HG03378 (cell line): Measurements from ENCODE around the gene FAM3D.
"Not testable (repeated sequence)": the region's sequence is repeated elsewhere in the genome, so short reads cannot be mapped to it uniquely, and the experiment has no call there.

Source experiments
- ATAC-seq: cut with Tn5 transposase; IDR thresholded peaks from one replicate; pipeline ENCODE4 v1.9.1; 2021; ENCODE audit warnings: mild to moderate bottlenecking, moderate library complexity; ENCODE audit not compliant: unreplicated experiment

Gene FAM3D, protein sequence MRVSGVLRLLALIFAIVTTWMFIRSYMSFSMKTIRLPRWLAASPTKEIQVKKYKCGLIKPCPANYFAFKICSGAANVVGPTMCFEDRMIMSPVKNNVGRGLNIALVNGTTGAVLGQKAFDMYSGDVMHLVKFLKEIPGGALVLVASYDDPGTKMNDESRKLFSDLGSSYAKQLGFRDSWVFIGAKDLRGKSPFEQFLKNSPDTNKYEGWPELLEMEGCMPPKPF

DNA sequence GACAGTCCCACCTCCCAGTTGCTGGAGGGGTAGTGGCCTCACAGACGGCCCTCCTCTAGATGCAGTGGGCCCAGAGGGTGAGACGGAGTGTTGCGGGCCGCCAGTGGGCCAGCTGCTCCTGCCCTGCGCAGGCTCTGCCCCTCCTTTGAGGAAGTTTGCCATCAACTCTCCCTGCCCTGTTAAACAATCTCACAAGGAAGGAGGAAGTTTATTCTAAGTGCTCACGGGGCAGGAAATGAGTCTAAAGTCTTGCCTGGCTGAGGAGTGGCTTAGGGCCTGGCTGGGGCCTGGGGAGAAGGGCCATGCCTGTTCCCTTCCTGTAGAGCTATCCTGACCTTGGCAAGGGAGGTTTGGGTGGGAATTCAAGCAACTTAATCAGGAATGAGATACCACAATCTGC is at the start of gene FAM3D:
Gene FAM3D (minus strand): TSS at position 92 of the 400 bp plus-strand sequence. CDS start 11,211 bp downstream, outside the sequence.
- no peak for ATAC-seq

DNA sequence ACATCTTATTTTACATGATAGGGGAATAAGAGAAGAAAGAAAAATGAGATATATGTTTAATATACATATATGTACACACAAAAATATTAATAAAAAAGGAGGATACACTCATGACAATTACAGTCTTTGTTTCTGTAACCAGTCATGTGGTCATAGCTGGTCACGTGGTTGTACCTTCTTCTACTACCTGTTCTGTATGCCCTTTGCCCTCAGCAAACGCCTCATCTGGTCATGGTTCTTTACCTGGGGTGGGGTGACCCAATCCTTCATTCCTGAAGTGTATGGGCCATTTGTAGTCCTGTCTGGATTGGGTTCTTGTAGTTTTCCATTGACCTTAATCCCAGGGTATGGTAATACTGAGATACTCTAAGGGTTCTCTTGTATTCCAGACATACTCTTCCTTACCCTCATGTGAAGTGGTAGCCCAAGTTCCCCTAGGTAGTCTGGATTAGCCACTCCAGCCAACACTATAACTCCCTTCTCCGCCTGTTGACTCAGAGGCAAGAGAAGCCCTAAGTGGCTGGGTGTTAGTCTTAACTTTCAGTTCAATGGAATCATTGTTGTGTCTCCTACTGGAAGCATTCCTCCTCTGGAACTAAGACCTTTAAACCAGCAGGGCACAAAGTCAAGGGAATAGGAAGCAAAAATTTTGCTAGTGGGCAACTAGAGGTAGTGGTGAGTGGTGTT is 47.3 kb upstream of the FAM3D start:
- no peak for ATAC-seq

DNA sequence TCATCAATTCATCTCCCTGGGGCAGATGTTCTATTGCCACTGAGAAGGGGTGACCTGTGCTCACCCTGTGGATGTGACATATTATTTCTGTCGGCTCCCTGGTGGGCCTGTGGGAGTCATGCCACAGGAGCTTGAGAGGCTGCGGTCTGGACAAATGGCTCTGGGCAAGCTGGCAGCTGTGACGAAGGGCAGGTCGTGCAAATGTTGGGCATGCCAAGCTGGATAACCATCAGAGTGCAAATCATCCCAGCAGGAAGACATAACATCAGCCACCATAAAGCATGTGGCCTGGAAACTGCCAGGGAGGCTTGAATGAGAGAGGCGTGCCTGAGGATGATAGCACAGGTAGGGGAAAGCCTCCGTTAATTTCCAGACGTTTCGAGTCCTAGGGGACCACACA is 45.3 kb upstream of the FAM3D start:
- ATAC-seq: no peak

DNA sequence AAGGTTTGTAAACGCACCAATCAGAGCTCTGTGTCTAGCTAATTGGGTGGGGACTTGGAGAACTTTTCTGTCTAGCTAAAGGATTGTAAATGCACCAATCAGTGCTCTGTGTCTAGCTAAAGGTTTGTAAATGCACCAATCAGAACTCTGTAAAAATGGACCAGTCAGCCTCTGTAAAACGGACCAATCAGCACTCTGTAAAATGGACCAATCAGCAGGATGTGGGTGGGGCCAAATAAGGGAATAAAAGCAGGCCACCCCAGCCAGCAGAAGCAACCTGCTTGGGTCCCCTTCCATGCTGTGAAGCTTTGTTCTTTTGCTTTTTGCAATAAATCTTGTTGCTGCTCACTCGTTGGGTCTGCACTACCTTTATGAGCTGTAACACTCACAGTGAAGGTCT is 42.4 kb upstream of the FAM3D start:
- ATAC-seq: not testable (repeated sequence)

DNA sequence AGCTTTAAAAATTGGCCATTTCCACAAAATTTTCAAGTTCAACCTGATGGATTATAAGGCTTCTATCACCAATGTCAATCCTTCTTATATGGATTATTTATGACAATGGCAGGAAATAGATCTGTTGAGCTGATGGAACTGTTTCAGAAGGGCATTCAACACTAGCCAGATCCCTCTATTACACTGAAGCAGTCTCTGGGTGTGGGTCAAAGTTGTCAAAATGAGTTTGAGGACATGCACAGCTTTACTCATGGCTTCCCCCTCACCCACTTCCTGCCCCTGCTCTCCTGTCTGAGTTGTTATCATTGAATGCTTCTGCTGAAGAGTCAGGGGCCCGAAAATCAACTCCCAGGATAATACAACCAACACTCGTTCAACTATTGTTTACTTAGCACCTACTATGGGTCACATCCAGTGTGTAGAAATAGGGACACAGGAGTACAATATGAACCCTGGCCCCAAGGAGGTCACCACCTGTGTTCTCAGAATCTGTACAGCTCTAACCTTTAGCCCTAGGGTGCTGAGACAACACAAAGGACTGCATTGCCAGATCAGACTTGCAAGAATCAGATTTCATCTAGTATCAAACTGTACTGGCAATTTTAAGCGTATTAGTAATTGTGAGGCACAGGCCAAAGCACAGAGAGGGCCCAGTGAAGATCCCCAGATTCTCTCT is 41.7 kb upstream of the FAM3D start:
- no peak for ATAC-seq

DNA sequence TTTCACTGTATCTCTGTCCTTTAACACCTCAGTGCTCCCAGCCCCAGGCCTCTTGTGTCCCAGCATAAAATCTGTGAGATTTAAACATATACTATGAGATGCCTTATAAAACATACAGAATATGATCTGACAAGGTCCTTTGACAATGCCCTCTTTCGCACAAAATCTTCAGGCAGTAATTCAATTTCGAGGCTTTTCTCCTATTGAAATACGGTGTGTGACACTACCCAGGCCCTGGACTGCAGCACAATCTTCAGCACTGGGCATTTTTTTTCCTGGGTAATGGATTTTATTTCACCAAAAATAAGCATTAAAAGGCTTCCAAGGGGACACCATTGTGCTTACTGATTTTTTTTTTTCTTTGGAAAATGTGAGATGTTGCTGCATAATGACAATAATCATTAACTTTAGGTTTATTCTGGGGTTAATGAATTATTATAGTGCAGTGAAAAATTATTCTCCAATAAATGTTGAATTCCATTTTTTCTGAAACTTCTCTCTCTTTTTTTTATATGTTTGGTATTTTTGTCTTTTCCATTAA is 40.9 kb upstream of the FAM3D start:
- no peak for ATAC-seq

DNA sequence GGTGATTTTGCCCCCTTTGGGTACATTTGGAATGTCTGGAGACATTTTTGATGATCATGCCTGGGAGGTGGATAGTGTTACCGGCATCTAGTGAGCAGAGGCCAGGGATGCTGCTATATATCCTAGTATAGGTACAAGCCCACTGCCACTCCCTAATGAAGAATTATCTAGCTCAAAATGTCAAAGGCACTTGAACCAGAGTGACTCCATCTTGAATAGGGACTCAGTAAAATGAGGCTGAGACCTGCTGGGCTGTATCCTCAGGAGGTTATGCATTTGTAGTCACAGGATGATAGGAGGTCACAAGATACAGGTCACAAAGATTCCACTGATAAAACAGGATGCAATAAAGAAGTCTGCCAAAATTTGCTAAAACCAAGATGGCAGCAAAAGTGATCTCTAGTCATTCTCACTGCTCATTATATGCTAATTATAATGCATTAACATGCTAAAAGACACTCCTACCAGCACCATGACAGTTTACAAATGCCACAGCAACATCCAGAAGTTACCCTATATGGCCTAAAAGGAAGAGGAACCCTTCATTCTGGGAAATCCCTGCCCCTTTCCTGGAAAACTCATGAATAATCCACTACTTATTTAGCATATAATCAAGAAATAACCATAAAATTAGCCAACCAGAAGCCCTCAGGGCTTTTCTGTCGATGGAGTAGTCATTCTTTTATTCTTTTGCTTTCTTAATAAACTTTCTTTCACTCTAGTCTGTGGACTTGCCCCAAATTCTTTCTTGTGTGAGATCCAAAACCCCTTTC is 40.0 kb upstream of the FAM3D start:
- ATAC-seq: no peak

DNA sequence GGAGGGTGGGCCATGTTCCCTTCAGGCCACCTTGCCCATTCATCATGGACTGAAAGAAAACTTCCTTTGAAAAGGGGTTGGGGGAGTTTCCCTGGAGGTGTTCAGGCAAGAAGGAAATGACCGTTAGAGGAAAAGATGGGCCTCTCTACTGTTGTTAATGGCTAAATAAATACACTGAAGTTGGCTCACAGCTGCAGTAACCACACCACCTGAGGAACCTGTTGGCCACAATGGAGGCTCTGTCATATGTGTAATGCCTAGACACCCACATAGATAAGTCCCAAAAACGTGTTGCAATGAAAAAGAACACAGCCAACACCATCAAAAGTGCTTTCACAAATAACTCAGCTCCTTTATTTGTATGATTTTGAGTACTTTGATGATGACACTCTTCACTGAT is 38.2 kb upstream of the FAM3D start:
- ATAC-seq: peak; percentile 81

DNA sequence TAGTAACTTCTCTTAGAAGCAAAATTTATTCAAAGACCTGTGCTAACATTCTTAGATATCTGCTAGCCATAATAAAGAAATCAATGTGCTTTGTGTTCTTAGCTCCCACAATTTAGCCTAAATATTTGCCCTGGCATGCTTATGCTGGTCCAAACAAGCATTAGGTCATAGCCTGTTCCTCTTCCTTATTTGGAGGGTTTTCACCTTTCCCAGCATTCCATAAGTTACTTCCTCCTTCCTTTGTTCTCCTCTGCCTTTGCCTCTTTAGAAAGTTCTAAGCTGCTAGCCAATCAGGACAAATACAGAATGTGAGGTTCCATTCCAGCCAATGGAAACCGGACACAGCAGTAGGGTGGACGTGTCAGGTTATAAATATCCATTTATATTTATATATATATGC is 37.7 kb upstream of the FAM3D start:
- not testable (repeated sequence) for ATAC-seq

DNA sequence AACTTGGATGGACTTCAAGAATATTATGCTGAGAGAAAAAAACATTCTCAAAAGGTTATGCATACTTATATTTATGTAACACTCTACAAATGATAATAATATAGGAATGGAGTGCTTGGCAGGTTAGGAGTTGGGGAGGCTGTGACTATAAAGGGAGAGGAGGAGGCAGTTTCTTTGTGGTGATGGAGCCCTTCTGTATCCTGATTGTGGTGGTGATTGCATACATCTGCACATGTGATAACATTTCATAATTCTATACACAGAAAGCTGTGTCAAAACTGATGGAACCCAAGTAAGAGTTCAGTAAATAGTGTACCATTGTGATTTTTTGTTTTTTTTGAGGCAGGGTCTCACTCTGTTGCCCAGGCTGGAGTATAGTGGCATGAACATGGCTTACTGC is 31.7 kb upstream of the FAM3D start:
- ATAC-seq: no peak

DNA sequence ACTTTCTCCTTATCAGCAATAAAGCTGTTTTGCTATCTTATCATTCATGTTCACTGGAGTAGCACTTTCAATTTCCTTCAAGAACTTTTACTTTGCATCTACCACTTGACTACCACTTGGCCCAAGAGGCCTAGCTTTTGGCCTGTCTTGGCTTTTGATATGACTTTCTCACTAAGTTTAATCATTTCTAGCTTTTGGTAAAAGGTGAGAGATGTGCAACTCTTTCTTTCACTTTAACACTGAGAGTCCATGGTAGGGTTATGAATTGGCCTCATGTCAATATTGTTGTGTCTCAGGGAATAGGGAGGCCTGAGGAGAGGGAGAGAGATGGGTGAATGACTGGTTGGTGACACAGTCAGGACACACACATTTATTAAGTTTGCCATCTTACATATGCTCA is 31.0 kb upstream of the FAM3D start:
- ATAC-seq: peak; percentile 80

DNA sequence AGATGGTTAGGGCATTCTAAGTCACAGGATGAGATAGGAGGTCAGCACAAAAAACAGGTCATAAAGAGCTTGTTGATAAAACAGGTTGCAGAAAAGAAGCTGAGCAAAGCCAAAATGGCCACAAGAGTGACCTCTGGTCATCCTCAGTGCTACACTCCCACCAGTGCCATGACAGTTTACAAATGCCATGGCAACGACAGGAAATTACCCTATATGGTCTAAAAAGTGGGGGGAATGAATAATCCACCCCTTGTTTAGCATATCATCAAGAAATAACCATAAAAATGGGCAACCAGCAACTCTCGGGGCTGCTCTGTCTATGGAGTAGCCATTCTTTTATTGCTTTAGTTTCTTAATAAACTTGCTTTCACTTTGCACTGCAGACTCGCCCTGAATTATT is 30.2 kb upstream of the FAM3D start:
- not testable (repeated sequence) for ATAC-seq

DNA sequence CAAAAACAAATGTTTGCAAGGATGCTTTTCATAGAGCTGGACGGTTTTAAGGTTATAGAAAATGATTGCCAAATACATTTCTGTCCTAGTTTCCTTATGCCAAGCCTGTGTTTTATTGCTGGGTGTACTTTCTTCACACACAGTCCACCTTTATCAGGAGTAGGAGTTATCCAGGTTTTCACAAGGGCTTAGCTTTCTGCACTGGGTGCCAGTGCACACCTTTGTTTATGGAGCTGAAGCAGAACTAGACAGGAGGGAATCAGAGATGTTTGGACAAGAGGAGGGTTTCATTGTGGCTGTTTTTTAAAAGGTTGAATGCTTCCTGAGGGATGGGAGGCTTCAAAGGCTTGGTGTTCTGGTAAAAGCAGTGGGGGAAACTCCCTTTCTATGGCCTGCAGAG is 29.5 kb upstream of the FAM3D start:
- ATAC-seq: no peak

DNA sequence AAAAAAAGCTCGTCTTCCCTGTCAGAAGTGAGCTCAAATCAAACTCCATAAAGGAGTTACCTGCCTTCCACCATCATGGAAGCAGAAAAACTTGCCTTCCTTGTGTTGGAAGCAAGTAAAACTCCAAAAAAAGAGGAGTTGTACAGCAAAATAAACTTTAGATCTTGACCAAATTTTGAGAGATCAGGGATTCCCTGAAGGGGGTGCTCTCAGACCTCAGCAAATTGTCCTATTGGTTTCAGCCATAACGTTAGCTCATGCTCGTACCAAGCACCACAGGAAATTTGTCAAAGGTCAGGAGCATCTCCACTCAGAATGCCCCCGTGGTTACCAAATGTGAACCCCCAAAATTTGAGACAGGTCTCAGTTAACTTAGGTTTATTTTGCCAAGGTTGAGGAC is 28.7 kb upstream of the FAM3D start:
- not testable (repeated sequence) for ATAC-seq

DNA sequence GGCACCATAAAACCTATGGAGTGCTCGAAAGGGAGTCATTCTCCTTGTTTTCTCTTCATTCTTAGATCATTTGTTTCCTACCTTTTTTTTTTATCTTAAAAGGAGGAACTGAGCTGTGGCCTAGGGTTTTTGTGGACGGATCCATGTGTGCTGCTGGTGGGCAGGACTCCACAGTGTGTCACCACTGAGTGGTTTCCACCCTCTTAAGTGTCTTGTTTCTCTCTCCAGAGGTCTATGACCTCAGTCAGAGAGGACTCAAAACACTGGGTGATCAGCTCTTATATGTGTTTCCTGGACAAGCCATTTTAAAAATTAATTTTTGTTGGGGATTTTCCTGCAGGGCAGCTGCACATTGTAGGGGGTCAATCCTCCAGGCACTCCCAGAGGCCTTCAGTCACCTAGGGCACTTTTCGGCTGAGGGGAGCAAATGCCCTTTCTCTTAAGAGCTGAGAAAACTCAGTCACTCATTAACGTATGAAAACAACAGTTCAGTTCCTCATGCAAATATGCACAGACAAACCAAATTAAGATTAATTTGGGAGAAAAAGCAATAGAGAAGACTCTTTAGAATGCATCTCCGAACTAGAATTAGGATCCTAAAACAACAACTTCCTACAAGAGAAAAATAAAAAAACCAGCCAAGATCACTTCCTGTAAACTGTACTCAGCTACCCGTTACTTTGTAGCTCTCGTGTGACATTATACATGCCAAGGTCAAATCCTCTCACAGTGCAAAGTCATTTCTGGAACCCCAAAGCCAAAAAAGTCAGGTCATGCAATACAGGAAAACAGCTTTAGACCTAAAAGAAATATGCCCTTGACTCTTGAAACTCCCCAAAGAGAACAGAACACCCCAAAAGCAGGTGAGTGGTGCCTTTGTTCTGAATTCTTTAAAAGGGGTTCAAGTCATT is 27.6 kb upstream of the FAM3D start:
- ATAC-seq: peak; percentile 53

DNA sequence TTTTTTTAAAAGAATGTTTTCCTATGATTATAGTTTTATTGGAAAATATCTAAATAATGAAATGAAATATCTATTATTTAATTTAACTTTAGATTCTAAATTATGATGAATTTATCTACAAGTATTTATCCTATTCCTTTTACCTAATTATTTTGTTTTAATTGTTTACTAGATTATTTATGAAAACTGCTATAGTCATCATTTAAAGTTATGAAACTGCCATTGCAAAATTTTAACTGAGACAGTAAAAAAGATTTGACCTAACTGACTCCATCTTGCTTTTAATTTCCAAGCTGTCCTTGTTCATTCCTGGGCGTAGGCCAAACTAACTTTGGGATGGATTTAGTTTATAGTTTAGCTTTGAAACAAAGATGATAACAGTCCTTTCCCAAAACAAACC is 25.9 kb upstream of the FAM3D start:
- ATAC-seq: no peak

DNA sequence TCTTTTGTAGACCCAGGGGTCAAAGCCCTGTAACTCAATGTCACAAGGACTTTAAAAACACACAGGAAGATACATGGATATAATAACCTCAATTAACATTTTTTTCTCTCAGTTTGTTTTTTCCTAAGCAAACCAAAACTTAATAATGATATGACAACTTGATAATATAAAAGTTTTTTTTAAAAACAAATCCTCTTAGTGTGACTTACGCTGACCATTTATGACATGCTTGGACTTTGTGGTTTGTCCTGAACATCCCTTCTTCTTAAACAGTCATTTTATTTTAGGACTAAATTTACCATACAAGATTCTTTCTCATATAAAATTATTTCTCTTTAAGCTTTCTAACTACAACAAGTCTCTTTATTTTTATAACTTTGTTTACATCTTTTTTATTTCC is 25.4 kb upstream of the FAM3D start:
- no peak for ATAC-seq

DNA sequence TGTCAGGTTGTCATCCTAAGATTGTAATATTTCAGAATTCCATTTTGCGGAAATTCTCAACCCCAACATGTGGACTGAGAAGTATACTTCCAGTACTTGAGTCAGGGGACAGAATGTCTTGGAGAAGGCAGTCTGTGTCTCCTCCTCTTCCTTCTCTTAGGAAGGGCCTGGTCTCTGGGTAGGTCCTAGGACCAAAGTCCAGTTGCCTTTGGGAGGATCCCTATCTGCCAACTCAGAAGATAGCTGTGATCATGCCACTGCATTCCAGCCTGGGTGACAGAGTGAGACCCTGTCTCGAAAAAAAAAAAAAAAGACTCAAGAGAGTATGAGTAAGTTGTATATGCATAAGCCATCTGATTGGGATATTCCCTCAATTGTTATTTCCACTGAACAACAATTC is 23.9 kb upstream of the FAM3D start:
- no peak for ATAC-seq

DNA sequence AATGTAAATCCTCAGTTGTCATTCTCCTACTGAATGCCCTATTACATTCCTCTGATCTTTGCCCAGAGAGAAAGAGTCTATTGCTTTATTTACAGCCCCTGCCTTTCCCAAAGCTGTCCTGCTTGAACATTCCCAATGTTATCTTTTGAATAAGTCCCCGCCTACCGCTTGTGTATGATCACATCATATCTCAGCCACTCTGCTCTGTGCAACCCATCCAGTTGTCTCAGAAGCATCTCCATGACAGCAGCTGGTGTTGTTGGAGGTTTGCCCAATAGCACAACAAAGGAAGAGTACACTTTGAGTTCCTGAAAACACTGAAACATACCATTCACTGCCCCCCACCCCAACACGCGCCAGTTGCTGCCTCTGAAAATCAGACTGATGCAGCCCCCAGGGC is 22.0 kb upstream of the FAM3D start:
- ATAC-seq: no peak

DNA sequence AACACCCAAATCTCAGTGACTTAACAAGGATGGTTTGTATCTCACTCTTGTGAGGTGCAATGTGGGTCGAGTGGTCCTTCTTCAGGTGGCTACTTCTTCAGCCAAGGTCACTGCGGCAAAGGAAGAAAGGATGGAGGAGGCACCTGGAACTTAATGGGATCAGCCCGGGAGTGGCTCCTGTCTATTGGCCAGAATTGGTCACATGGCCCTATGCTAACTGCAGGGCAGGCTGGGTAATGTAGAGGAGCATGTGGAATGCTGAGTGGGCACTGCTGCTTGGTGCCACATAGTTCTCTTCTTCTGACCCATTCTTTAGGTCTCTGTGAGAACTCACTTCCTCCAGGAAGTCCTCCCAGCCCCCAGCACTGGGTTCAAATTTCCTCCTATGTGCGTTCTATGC is 20.3 kb upstream of the FAM3D start:
- ATAC-seq: no peak
